Activated effector memory CD4-positive, alpha-beta T cell treated with Interleukin-2 at 50 U/mL for 16 hours (primary cell): ENCODE results near the gene CELF4.

ENCODE experiments used
- DNase-seq: peaks from one replicate; pipeline ENCODE4 v3.0.0-alpha.2; 2020

The CELF4 gene

GRCh38 chr18:37435150-37435867, 130.3 kb downstream of the CELF4 start:
- DNase-seq = no peak

- DNase-seq = no peak
These were observed 131.3 kb downstream of the CELF4 start for GRCh38 chr18:37434161-37434860.

- no peak for DNase-seq
These were observed 133.0 kb downstream of the CELF4 start for GRCh38 chr18:37432436-37433195.

GRCh38 chr18:37430357-37431076, 135.1 kb downstream of the CELF4 start:
- DNase-seq = no peak

GRCh38 chr18:37429791-37430190, 135.8 kb downstream of the CELF4 start:
- no peak for DNase-seq

GRCh38 chr18:37428288-37428974, 137.2 kb downstream of the CELF4 start:
- no peak for DNase-seq

- DNase-seq = no peak
These were observed 139.0 kb downstream of the CELF4 start for GRCh38 chr18:37426586-37426985.

- DNase-seq = no peak
These were observed 140.4 kb downstream of the CELF4 start for GRCh38 chr18:37425222-37425621.

GRCh38 chr18:37424507-37424906, 141.1 kb downstream of the CELF4 start:
- DNase-seq = no peak

GRCh38 chr18:37422596-37422995, 143.0 kb downstream of the CELF4 start:
- no peak for DNase-seq

- no peak for DNase-seq
These were observed 143.5 kb downstream of the CELF4 start for GRCh38 chr18:37422116-37422515.

GRCh38 chr18:37421341-37422077, 144.1 kb downstream of the CELF4 start:
- DNase-seq = no peak

GRCh38 chr18:37420315-37420880, 145.2 kb downstream of the CELF4 start:
- no peak for DNase-seq

- DNase-seq = no peak
These were observed 145.7 kb downstream of the CELF4 start for GRCh38 chr18:37419866-37420265.

GRCh38 chr18:37419315-37419714, 146.3 kb downstream of the CELF4 start:
- no peak for DNase-seq

GRCh38 chr18:37414816-37415215, 150.8 kb downstream of the CELF4 start:
- no peak for DNase-seq

GRCh38 chr18:37412829-37413228, 152.8 kb downstream of the CELF4 start:
- DNase-seq = no peak

- DNase-seq = no peak
These were observed 153.3 kb downstream of the CELF4 start for GRCh38 chr18:37412333-37412732.

GRCh38 chr18:37409878-37410277, 155.7 kb downstream of the CELF4 start:
- DNase-seq = no peak

GRCh38 chr18:37408676-37409265, 156.8 kb downstream of the CELF4 start:
- DNase-seq = no peak

GRCh38 chr18:37407571-37407970, 158.0 kb downstream of the CELF4 start:
- no peak for DNase-seq
